Stimulated activated CD4-positive, alpha-beta T cell treated with anti-CD3 and anti-CD28 coated beads, Interleukin-1b, Interleukin-23, amount 100 ng/mL, for 4 hours (primary cell): ENCODE data around the gene DDX3Y.

Source experiments
- DNase-seq, 2 donors: peaks; one replicate each; pipeline ENCODE4 v3.0.0-alpha.2; 2020; ENCODE audit warnings: low read depth in 2 of 2

Gene DDX3Y

DNA sequence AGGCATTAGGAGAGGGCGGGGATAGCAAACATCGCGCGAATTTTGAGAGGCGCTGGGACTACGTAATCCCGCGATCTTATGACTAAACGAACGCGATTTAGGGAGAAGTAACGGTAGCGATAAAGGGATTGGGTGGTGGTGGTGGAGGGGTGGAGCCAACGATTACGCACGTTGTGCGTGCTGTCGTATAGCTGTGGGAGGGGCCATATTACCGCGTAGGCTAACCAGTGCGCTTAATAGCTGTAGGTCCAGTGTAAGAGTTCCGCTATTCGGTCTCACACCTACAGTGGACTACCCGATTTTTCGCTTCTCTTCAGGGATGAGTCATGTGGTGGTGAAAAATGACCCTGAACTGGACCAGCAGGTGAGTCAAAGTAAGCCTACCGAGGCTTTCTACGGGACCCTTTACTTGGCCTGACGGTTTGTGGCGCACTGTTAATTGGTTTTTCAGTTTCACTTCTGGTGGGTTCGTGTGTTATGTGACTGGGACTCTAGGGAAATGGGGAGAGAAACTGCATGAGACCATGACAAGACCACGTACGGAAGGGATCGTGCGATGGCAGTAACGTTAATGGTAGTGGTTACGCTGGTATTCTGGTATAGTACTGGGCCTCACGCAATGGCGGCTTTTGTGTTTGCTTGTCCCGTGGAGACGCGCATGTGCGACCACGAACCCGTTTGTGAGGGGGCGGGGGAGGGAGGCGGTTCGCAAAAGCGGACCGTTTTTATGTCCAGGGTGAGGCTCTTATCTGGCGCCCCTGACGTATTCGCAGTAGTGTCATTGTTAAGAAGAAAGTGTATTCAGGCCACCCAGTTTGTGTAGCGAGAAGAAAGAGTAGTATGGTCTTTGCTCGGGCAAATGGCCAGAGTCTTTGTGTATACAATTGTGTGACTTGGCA lies at the start of gene DDX3Y:
TSS of gene DDX3Y (plus strand) at position 251 of the 899 bp plus-strand sequence. CDS start at position 320, 69 bp downstream.
- DNase-seq = peak in 1 of 2 donors; percentile 56

- DNase-seq = no peak
Measured at GRCh38 chrY:12855791-12856275, 48.8 kb upstream of the DDX3Y start.

DNA sequence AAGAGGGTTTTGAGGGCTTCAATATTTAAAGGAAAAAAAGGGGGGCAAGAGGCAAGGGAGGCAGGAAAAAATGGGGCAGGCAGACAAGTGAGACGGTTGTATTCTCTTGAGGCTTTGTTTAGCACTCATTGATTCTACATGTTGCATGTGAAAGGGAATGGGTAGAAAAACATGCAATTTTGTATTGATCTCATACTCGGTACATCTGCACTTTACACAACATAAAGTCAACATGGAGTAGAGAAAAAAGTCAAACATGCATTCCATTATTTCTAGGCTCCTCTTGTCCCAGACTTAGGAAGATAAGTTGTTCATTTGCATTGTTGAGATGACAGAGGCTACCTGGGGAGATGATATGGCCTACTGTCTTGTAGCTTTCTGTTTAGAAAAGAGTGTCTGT lies 36.7 kb upstream of the DDX3Y start:
- DNase-seq = no peak

DNA sequence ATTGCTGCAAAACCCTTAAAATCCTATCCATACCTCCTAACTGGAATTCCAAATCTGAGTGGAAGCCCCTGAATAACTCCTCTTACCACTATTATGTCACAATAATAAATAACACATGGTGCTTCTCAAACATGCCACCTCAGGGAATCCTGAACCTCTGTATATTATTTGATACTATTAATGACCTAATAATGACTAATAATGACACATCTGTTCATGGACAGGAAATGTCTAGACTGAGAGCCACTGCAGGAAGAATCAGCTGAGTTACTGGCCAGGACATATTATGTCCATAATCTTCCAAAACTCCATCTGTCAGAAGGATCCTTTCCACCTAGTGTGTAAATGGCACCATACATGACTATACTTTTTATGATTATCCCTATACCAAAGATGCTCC lies 7.7 kb upstream of the DDX3Y start:
- no peak for DNase-seq

GRCh38 chrY:12898604-12899003 lies 6.1 kb upstream of the DDX3Y start:
- no peak for DNase-seq

GRCh38 chrY:12905517-12905872 lies 827 bp downstream of the DDX3Y start:
- peak in 1 of 2 donors; percentile 47 for DNase-seq

GRCh38 chrY:12905895-12906294 lies 1.2 kb downstream of the DDX3Y start:
- no peak for DNase-seq

DNA sequence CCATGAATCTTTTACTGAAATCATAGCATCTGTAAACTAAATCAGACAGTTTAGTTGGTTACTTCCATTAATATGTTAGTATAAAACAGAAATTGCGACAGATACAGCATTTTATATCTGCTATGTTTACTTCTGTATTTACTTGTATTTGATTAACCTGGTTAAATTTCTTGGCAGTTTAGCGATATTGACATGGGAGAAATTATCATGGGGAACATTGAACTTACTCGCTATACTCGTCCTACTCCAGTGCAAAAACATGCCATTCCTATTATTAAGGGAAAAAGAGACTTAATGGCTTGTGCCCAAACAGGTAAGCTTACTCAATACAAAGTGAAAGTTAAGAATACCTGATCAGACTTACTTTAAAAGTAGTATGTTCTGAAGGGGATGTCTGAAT lies 8.9 kb downstream of the DDX3Y start:
- no peak for DNase-seq

GRCh38 chrY:12928043-12928442 lies 23.4 kb downstream of the DDX3Y start:
- DNase-seq = no peak

- no peak for DNase-seq
Measured at GRCh38 chrY:12941725-12942687, 37.3 kb downstream of the DDX3Y start.
